CD4-positive, alpha-beta T cell (primary cell): Measurements from ENCODE around the gene B3GALT6. TPM values are rescaled to one million over a fixed set of nuclear protein-coding genes. Genes with fewer than 3 reads are reported as not detected.

Source experiments
- ATAC-seq: fragments of 200-7000 bp; cut with Tn5 transposase; one replicate; pipeline ENCODE4 v1.10.0; 2022; ENCODE audit warnings: mild to moderate bottlenecking; ENCODE audit not compliant: poor library complexity
- CTCF ChIA-PET: fragments of 350-600 bp; sonication (Branson Sonifier 250); formaldehyde crosslinking; loops from one replicate; lab custom pipeline; 2021; ENCODE audit warnings: antibody characterized with exemption, inconsistent platforms; lab: Charles Lee
- POLR2A ChIA-PET: fragments of 350-600 bp; sonication (Branson Sonifier 250); formaldehyde crosslinking; loops from one replicate; lab custom pipeline; 2021; ENCODE audit warnings: antibody characterized with exemption, inconsistent platforms; lab: Charles Lee
- DNase-seq, 14 experiments: peaks; one replicate each; pipeline ENCODE4 v3.0.0-alpha.2; 2013 to 2020; ENCODE audit warnings: mixed read lengths in 2 of 14
- H3K27ac ChIP-seq, 2 donors: one replicate each; pipeline versions ENCODE4 v1.5.1 to v1.7.0; 2013; ENCODE audit warnings: low read length in 2 of 2, low read depth in 1 of 2, mild to moderate bottlenecking in 1 of 2
- H3K27me3 ChIP-seq, 2 experiments: 1 replicate in 1 of 2; 2 replicates in 1 of 2; pipeline versions ENCODE4 v1.6.1 to v1.7.0; 2013; ENCODE audit warnings: low read length in 2 of 2, control low read depth in 1 of 2, mild to moderate bottlenecking in 1 of 2, moderate library complexity in 1 of 2; ENCODE audit not compliant: insufficient read depth in 2 of 2, control insufficient read depth in 1 of 2
- H3K36me3 ChIP-seq: one replicate; pipeline ENCODE4 v1.6.1; 2013; ENCODE audit warnings: low read length, control low read depth; ENCODE audit not compliant: insufficient read depth
- H3K4me1 ChIP-seq: one replicate; pipeline ENCODE4 v1.6.1; 2013; ENCODE audit warnings: low read length, control low read depth; ENCODE audit not compliant: insufficient read depth
- H3K4me3 ChIP-seq: one replicate; pipeline ENCODE4 v1.5.1; 2013; ENCODE audit warnings: mild to moderate bottlenecking, low read length, moderate library complexity
- H3K9me3 ChIP-seq, 2 experiments: 1 replicate in 1 of 2; 2 replicates in 1 of 2; pipeline versions ENCODE4 v1.6.1 to v1.7.0; 2013; ENCODE audit warnings: low read length in 2 of 2, mild to moderate bottlenecking in 2 of 2, control low read depth in 1 of 2, moderate library complexity in 1 of 2; ENCODE audit not compliant: control insufficient read depth in 1 of 2, insufficient read depth in 1 of 2
- H3K27ac Mint-ChIP-seq: one replicate; pipeline ENCODE4 v1.8.0; 2020; ENCODE audit warnings: mixed read lengths
- H3K27me3 Mint-ChIP-seq: one replicate; pipeline ENCODE4 v1.8.0; 2021; ENCODE audit warnings: mixed read lengths
- H3K36me3 Mint-ChIP-seq: one replicate; pipeline ENCODE4 v1.8.0; 2021; ENCODE audit warnings: low read depth, mixed read lengths
- H3K4me1 Mint-ChIP-seq: one replicate; pipeline ENCODE4 v1.8.0; 2021; ENCODE audit warnings: low read depth, mixed read lengths
- H3K4me3 Mint-ChIP-seq: one replicate; pipeline ENCODE4 v1.8.0; 2020; ENCODE audit warnings: mild to moderate bottlenecking, mixed read lengths
- H3K9me3 Mint-ChIP-seq: one replicate; pipeline ENCODE4 v1.8.0; 2020; ENCODE audit warnings: mixed read lengths
- intact Hi-C, 2 experiments: fragments of 100-400 bp; cut with DNase I in 1 of 2; cut with micrococcal nuclease in 1 of 2; formaldehyde crosslinking; loops; one replicate each; pipeline versions ENCODE4 v1.15.1 to v1.9.0; 2023 to 2025; cut with DNase I, micrococcal nuclease
- total RNA-seq, 174 experiments: library from RNA in 2 of 174; stranded (reverse) in 2 of 174; gene quantifications; one replicate each; pipeline ENCODE4 v1.2.3 and lab custom pipeline; 2021 to 2026
- TF ChIP-seq, protein P1 (sequence below): fragments of 200-600 bp; IDR thresholded peaks from one replicate; pipeline ENCODE4 v1.8.0; 2022; ENCODE audit warnings: antibody characterized with exemption, mild to moderate bottlenecking

Gene B3GALT6
- total RNA-seq, 2 experiments from 2014 or later = 4.9 to 5.1 TPM

DNA sequence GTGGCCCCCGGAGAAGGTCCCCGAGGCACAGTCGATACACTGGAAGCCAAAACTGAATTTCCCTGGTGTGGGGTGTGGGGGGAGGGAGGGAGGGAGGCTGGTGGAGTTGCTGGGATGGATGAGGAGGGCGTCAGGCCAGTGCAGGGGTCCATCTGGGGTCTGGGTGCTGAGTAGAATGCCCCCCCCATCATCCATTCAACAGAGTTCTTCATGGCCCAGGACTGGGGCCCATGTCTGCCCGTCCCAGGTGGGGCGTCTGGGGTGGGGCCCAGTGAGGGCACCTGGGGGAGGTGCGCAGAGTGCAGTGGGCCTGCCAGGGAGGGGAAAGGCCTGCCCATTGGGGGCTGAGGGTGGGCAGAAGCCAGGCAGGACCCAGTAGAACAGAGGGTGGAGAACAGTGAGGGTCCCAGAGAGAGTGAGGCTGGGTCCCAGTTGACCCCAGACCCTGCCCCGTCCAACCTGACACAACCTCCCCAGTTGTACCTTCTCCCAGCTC, 27.6 kb upstream of the B3GALT6 start:
- ChIA-PET CTCF (no interaction called here), POLR2A (no interaction called here)
- Histone ChIP-seq H3K36me3 (no peaks in the 10 kb centered on the region), H3K27me3 (no peaks in the 10 kb centered on the region), H3K4me3 (no peak overlapping the region), H3K9me3 (no peaks in the 10 kb centered on the region), H3K27ac (peak overlapping the region in 1 of 2 donors; percentile 52), H3K4me1 (peaks cover 62% of the 10 kb centered on the region)
- no peaks in the 10 kb centered on the region for H3K9me3 Mint-ChIP-seq
- intact Hi-C loops = no loop called here
- peaks cover 18% of the 10 kb centered on the region for H3K4me1 Mint-ChIP-seq
- H3K27ac Mint-ChIP-seq = no peak overlapping the region
- ATAC-seq (no peak), DNase-seq (peak in 2 of 14 experiments; percentile 3 to 34)
- H3K27me3 Mint-ChIP-seq = no peaks in the 10 kb centered on the region
- no peaks in the 10 kb centered on the region for H3K36me3 Mint-ChIP-seq
- no peak overlapping the region for H3K4me3 Mint-ChIP-seq
- TF ChIP-seq, protein P1, sequence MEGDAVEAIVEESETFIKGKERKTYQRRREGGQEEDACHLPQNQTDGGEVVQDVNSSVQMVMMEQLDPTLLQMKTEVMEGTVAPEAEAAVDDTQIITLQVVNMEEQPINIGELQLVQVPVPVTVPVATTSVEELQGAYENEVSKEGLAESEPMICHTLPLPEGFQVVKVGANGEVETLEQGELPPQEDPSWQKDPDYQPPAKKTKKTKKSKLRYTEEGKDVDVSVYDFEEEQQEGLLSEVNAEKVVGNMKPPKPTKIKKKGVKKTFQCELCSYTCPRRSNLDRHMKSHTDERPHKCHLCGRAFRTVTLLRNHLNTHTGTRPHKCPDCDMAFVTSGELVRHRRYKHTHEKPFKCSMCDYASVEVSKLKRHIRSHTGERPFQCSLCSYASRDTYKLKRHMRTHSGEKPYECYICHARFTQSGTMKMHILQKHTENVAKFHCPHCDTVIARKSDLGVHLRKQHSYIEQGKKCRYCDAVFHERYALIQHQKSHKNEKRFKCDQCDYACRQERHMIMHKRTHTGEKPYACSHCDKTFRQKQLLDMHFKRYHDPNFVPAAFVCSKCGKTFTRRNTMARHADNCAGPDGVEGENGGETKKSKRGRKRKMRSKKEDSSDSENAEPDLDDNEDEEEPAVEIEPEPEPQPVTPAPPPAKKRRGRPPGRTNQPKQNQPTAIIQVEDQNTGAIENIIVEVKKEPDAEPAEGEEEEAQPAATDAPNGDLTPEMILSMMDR = no peak

DNA sequence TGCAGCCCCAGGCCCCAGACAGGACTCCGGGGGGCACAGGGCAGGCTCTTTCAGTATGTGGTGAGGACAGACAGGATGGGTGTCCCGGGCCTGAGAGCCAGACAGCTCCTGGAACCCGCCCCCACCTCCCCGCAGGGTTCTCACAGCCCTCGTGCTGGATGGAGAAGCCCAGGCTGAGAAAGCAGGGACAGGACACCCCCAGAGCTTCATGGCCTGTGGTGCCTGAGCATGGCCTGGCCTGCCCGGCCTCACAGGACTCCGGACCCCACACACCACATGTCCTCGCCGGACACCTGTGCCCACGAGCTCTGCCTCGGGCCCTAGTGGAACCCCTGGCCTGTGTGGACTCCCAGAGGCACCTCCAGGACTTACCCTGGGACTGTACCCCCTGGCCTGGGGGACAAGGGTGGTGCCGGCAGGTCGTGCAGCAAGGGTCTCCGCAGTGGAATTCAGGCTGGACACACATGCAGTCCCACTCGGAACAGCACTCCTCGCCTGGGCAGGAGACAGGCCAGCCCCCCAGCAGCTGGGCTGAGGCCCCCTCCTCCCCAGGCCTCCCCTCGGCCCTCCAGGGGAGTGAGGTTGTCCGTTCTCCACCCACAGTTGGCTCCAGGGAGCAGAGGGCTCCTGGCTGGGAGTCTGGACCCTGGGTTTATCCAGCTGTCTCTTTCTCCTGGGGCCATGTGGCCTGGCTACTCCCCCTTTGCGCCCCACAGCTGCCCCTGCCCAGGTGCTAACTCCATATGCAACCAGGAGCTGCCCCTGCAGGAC, 26.9 kb upstream of the B3GALT6 start:
- CTCF ChIA-PET = no interaction called here
- H3K36me3 Mint-ChIP-seq = no peaks in the 10 kb centered on the region
- intact Hi-C loops = loop anchor here in 1 of 2 experiments (5.0 kb wide), 1 partner anchor 48 kb away; no protein-coding TSS in a partner anchor

DNA sequence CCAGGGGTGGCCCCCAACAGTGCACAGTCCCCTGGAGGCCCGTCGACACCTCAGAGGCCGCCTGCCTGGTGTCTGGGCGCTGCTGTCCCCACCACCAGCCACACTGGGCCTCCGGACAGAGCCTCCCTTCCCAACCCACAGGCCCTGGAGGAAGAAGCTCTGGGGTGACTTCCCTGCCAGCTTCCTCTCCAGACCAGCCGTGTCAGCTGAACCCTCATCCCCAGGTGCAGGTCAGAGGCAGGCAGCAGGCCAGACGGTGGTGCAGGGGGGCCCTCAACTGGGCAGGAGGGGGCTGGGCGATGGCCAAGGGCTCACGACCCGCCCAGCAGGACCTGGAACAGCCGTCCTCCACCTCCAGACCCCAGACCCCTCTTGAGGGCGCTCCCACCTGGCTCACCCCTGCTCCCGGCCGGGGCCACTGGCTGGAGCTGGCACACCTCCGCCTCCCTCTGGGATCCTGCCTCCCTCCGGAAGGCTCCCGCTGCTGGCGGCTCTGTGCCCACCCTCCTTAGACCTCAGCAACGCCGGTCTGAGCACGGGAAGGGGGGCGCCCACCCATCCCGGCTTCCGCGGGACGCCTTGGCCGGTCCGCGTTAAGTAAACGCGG, 26.2 kb upstream of the B3GALT6 start:
- H3K27ac Mint-ChIP-seq = no peak overlapping the region
- no peaks in the 10 kb centered on the region for H3K36me3 Mint-ChIP-seq
- peak in 6 of 14 experiments; percentile 0 to 46 (median 18) for DNase-seq
- H3K27ac ChIP-seq = peak overlapping the region in 1 of 2 donors; percentile 52
- intact Hi-C loops = loop anchor here in 1 of 2 experiments (5.0 kb wide), 1 partner anchor 49 kb away; no protein-coding TSS in a partner anchor
- H3K9me3 Mint-ChIP-seq = no peaks in the 10 kb centered on the region
- ChIA-PET CTCF (no interaction called here), POLR2A (no interaction called here)
- H3K4me1 ChIP-seq = peaks cover 56% of the 10 kb centered on the region
- no peaks in the 10 kb centered on the region for H3K9me3 ChIP-seq
- H3K4me3 Mint-ChIP-seq = peak overlapping the region; percentile 69
- no peak for ATAC-seq
- TF ChIP-seq, protein P1 = no peak
- H3K27me3 ChIP-seq = no peaks in the 10 kb centered on the region
- no peaks in the 10 kb centered on the region for H3K36me3 ChIP-seq
- no peaks in the 10 kb centered on the region for H3K27me3 Mint-ChIP-seq
- peak overlapping the region; percentile 61 for H3K4me3 ChIP-seq
- peaks cover 19% of the 10 kb centered on the region for H3K4me1 Mint-ChIP-seq

More for the DNA sequence above, 26.9 kb upstream of the B3GALT6 start:
- TF ChIP-seq, protein P1 = no peak
- H3K27ac ChIP-seq = peak overlapping the region in 1 of 2 donors; percentile 52
- peak in 5 of 14 experiments; percentile 1 to 34 (median 4) for DNase-seq
- Mint-ChIP-seq H3K27me3 (no peaks in the 10 kb centered on the region), H3K27ac (no peak overlapping the region), H3K4me3 (peak overlapping the region; percentile 51), H3K9me3 (no peaks in the 10 kb centered on the region), H3K4me1 (peaks cover 19% of the 10 kb centered on the region)
- peak overlapping the region; percentile 61 for H3K4me3 ChIP-seq
- no peak for ATAC-seq
- H3K27me3 ChIP-seq = no peaks in the 10 kb centered on the region
- H3K36me3 ChIP-seq = no peaks in the 10 kb centered on the region
- no peaks in the 10 kb centered on the region for H3K9me3 ChIP-seq
- peaks cover 62% of the 10 kb centered on the region for H3K4me1 ChIP-seq
- POLR2A ChIA-PET = no interaction called here
